GM19397 (cell line): ENCODE measurements around the gene IRF1.
A peak's percentile ranks its signal among the peaks of the same experiment; 100 is the strongest.

ENCODE experiments used
- ATAC-seq: cut with Tn5 transposase; IDR thresholded peaks from one replicate; pipeline ENCODE4 v1.9.1; 2021; ENCODE audit warnings: mild to moderate bottlenecking, moderate library complexity; ENCODE audit not compliant: unreplicated experiment

Gene IRF1

GRCh38 chr5:132500931-132501628 is 10.5 kb upstream of the IRF1 start:
- ATAC-seq, result peak; percentile 28

DNA sequence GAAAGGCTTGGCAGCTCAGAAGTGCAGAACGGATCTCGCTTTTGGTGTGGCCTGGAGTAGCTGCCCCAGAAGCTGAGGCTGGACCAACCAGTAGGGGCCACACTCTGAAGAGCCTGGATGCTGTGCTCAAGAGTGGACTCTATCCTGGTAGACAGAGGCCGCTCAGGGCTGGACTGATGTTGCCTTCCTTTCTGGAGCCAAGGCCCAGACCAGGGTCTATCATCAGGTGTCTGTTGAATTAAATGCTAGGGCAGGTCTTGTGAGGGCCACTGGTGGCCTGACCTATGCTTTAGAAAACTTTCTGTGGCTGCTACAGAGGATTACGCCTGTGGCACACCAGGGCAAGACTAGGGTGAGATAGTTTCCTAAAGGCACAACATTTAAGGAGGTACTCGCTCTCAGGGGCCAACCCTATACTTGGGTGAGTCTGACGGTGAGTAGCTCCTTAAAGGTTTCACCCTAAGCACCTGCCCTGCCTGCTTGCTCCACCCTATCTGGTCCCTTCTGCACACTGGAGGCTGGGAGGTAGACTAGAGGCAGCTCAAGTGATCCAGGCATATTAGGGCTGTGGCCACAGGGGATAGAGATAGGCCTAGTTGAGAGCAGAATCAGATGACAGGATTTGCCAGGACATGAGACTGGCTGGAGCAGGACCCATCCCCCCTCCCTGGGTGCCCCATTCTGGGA is 9.8 kb upstream of the IRF1 start:
- no peak for ATAC-seq

DNA sequence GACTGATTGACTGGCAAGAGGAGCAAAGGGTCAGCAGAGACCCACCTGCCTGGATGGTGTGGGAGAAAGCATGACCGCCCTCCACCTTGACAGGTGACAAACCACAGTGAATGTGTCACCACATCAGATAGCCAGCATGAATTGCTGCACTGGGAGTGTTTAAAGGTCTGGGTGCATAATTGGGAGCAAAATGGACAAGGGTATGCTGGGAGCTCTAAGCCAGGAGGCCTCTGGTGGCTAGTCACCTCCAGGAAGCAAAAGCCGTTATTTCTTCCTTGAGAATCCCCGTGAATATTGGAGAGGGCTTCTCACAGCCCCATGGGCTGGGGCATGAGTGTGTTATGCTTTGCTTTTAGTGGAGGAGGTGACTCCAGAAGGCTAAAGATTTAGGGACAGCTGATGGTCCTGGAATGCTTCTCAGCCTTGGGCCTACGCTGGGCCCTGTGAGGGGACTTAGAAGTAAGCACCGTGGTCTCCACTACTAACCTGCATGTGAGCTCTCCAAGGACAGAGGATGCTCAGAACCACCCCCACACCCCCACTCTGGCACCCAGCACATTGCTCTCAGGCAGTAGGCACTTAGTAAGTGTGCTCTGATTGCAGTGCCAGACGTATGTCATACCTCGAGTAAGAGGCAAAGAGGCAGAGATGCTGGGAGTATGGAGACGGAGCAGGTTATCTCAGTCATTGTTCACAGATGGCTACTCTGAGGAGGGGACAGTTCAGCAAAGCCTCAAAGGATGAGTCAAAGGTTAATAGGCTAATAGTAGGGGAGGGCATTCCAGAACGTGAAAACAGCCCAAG is 9.1 kb upstream of the IRF1 start:
- ATAC-seq, result no peak

- no peak for ATAC-seq
These were observed 8.2 kb upstream of the IRF1 start for GRCh38 chr5:132498686-132499271.

DNA sequence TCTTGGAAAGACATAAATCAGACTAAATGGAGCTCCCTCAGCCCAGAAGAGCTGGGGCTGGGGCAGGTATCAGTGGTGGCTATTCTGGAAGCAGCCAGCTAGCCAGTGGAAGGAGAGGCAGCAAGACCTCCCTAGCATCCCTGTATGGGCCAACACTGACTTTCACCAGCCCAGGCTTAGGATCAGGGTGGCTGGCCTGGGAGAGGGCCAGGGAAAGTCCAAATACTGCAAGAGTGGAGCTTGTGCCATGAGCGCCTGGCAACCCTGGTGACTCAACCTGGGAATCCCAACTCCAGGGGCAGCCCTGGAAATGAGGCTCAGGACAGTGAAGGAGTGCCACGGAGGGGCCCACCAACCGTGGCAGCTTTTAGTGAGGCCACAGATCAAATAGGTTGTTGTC is 7.6 kb upstream of the IRF1 start:
- ATAC-seq, result no peak

DNA sequence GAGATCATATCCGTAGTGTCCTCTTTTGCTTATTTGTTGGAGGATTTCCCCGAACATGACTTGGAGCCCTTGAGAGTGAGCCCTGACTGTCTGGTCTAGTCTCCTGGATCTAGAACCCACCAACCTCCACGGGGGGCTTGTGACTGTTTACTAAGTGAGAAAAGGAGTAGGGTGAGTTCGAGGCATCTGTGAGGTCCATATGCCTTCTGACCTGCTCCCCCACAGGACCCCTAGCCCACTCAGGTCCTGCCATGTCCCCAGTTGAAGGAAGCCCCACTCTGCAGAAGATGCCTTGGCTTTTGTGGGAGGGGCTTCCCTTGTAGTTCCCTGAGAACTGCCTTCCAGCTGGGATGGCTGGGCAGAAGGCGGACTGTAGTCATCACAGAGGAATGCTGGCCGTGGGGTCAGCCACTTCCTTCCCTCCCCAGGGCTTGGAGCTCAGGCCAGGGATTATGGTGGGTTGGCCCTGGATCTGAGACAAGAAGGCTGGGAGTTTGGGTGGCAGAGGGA is 7.0 kb upstream of the IRF1 start:
- no peak for ATAC-seq

GRCh38 chr5:132496631-132497487 is 6.3 kb upstream of the IRF1 start:
- peak; percentile 45 for ATAC-seq

DNA sequence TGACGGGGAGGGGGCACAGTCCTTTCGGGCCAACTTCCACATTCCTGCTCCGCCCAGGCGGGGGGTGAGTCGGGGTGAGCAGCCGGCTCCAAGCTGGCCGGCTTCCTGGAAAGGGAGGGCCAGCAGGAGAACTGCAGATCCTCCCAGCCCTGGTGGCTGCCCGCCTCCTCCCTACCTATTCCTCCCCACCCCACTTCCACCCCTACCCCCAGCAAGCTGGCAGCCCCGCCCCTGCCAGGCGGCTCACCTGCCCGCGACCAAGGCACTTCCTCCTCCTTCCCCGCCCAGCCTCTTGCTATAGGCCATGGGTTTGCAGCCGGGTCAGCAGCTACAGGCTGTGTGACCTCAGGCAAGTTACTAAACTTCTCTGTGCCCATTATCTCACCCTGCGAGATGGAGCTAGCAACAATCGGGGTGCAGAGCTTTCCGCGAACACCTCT is 5.6 kb upstream of the IRF1 start:
- ATAC-seq, result peak; percentile 50

DNA sequence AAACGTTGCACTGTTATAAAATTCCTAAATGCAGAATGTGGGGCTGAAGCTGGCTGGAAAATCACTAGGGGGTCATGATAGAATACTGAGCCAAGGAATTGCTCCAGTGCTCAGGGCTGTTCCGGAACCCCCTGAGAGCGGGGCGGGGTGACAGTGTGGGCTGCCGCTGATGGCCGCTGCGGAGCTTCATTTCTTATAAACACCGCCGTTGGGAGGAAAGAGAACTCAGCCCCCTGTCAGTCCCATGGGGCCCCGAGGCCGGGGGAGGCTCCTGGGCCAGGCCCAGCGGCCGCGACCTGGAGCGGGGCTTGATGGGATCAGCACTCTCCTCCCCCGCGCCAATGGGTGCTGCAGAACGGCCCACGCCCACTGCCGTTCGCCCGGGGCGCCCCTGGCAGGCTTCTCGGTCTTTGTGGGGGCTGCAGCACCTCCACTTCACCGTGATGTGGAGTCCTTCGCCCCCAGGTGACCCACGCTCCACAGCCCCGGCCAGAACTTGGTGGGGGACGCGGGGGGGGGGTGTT is 5.2 kb upstream of the IRF1 start:
- peak; percentile 36 for ATAC-seq

DNA sequence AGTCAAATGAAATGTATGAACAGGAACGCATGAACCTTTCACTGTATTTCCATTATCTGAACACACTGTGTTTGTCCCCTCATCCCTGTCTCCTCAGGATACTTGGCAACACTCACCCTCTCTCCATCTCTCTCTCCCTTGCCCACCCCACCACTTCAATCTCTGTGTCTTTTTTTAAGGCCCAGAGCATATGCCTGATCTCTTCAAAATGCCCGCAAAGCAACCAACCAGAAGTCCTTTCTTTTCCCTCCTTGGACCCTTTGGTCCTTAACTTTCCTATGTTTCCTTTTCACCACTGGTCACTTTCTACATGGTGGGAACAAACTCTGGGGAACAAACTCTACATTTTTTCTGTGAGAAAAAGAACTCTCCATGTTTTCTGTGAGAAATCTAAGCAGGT is 3.2 kb upstream of the IRF1 start:
- no peak for ATAC-seq

- no peak for ATAC-seq
These were observed 2.7 kb upstream of the IRF1 start for GRCh38 chr5:132493241-132493640.

DNA sequence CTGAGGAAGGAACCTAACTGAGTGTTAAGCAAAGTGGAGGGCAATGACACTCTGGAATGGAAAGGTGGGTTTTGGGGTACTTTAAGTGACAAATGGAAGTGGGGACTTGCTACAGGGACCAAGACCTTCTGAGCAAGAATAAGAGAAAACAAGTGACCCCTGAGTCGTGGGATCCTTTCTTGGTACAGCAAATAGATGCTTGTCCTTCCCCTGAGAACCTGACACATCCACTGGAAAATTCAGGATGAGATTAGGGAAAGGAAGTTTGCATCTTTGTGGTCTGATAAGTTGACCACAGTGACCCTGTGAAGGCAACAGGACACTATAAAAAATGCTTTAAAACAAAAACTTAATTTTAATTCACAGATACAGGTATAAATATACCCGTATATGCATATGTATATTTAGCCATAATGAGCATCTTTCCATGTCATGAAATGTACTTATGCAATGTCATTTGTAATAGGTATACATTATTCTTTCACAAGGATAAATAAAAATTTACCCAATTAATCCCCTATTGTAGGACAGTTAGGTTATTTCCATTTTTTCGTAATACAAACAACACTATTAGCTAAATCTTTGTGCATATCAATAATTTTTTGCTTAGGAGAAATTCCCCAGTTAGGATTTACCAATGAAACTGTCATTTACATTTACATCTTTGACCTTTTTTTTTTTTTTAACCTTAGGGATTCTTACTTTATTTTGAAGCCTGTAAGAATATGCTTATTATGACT is 2.0 kb upstream of the IRF1 start:
- ATAC-seq, result no peak

GRCh38 chr5:132491368-132492364 is 1.1 kb upstream of the IRF1 start:
- peak; percentile 21 for ATAC-seq

DNA sequence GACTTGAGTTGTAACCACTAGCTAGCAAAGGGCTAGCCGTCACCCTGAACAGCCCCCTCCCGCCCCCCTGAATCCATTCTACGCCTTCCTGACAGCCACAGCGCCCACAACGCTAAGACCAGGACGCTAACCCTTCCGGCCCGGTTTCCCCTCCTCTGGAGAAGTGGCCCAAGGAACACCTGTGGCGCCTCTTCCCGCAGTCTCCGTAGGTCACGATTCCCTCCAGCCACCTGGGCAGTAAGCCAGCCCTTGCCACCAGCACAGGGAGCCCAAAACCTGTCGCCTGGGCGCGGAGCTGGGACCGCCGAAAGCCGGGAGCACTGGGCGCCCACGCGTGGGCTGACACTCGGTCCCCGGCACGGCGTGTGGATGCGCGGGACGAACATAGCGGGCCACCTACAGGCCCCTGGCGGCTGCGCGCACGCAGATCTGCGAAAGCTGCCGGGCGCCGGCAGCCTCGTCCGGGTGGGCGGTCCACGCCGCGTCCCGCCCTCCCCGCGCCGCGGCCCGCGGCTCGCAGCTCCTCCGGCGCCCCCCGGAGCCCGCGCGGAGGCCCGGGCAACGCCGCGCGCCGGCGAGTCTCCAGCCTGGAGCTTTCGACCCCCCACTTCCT is 596 bp downstream of the IRF1 start:
- ATAC-seq, result peak; percentile 28

DNA sequence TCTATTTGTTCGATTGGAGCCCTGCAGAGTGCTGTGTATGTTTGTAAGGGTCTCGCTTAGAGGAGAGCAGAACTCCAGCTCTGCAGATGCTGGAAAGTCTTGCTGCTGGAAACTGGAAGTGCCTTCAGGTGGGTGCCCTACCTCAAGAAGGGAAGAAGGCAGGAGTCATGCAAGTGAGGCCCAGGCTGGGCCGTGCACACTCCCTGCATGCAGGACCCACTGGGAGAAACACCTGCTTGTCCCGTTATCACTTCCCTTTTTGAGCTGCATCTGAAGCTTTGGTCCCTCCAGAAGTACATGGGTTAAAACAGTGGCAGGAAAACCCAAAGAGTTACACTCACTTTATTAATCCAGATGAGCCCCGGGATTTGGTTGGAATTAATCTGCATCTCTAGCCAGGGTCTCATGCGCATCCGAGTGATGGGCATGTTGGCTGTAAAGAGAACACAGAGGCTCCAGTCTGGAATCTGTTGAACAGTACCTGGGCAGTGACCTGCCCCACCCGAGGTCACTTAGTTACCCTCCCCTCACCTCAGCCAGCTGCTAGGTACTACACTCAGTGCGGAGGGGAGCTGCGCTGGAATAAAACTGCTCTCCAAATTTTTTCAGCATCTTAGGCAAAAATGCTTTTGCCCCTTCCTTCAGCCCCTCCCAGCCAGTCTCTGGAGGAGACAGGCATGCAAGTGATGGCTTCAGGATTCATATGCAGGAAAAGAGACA is 1.4 kb downstream of the IRF1 start:
- no peak for ATAC-seq

GRCh38 chr5:132488590-132488989 is 2.0 kb downstream of the IRF1 start:
- ATAC-seq, result no peak
